ENCODE results near the gene GZMM. TPM values are rescaled to one million over a fixed set of nuclear protein-coding genes. Genes with fewer than 3 reads are reported as not detected.

The GZMM gene
- total RNA-seq, 2 experiments from 2014 or later: 42.0 to 49.0 TPM

GRCh38 chr19:524062-524674 lies 19.7 kb upstream of the GZMM start:
- no peaks in the 10 kb centered on the region for H3K36me3 Mint-ChIP-seq
- H3K4me3 Mint-ChIP-seq: no peak overlapping the region
- no peak overlapping the region for H3K27ac Mint-ChIP-seq
- peaks cover 3% of the 10 kb centered on the region for H3K4me1 Mint-ChIP-seq
- H3K27me3 Mint-ChIP-seq: peaks cover 14% of the 10 kb centered on the region
- no peak for DNase-seq
- no peaks in the 10 kb centered on the region for H3K9me3 Mint-ChIP-seq

GRCh38 chr19:525029-525428 lies 18.8 kb upstream of the GZMM start:
- no peak overlapping the region for H3K4me3 Mint-ChIP-seq
- H3K9me3 Mint-ChIP-seq: no peaks in the 10 kb centered on the region
- no peaks in the 10 kb centered on the region for H3K36me3 Mint-ChIP-seq
- no peak overlapping the region for H3K27ac Mint-ChIP-seq
- DNase-seq: no peak
- H3K27me3 Mint-ChIP-seq: peaks cover 14% of the 10 kb centered on the region
- H3K4me1 Mint-ChIP-seq: peaks cover 3% of the 10 kb centered on the region

GRCh38 chr19:525857-526419 lies 17.9 kb upstream of the GZMM start:
- Mint-ChIP-seq H3K36me3 (no peaks in the 10 kb centered on the region), H3K27ac (no peak overlapping the region), H3K9me3 (no peaks in the 10 kb centered on the region), H3K4me1 (peaks cover 3% of the 10 kb centered on the region), H3K27me3 (peaks cover 14% of the 10 kb centered on the region), H3K4me3 (no peak overlapping the region)
- DNase-seq: no peak

GRCh38 chr19:530134-531008 lies 13.5 kb upstream of the GZMM start:
- H3K27me3 Mint-ChIP-seq: peaks cover 11% of the 10 kb centered on the region
- no peaks in the 10 kb centered on the region for H3K9me3 Mint-ChIP-seq
- no peak for DNase-seq
- peak overlapping the region; percentile 85 for H3K27ac Mint-ChIP-seq
- H3K4me1 Mint-ChIP-seq: peaks cover 18% of the 10 kb centered on the region
- H3K4me3 Mint-ChIP-seq: peak overlapping the region; percentile 81
- no peaks in the 10 kb centered on the region for H3K36me3 Mint-ChIP-seq

GRCh38 chr19:531009-531752 lies 12.7 kb upstream of the GZMM start:
- H3K4me3 Mint-ChIP-seq: peak overlapping the region; percentile 81
- H3K9me3 Mint-ChIP-seq: no peaks in the 10 kb centered on the region
- peak; percentile 98 for DNase-seq
- H3K27ac Mint-ChIP-seq: peak overlapping the region; percentile 85
- H3K36me3 Mint-ChIP-seq: no peaks in the 10 kb centered on the region
- peaks cover 16% of the 10 kb centered on the region for H3K4me1 Mint-ChIP-seq
- H3K27me3 Mint-ChIP-seq: peaks cover 5% of the 10 kb centered on the region

- peaks cover 16% of the 10 kb centered on the region for H3K4me1 Mint-ChIP-seq
- no peaks in the 10 kb centered on the region for H3K36me3 Mint-ChIP-seq
- peak within 1 kb of the TSS; percentile 87 for H3K4me3 Mint-ChIP-seq
- no peak for DNase-seq
- no peaks in the 10 kb centered on the region for H3K9me3 Mint-ChIP-seq
- peak within 1 kb of the TSS; percentile 85 for H3K27ac Mint-ChIP-seq
- peaks cover under 1% of the 10 kb centered on the region for H3K27me3 Mint-ChIP-seq
Observed at GRCh38 chr19:531753-532560, 11.9 kb upstream of the GZMM start, which contains the start of gene CDC34. Gene CDC34 (plus strand): TSS chr19:531760. CDS start chr19:531932, 172 bp downstream.

- Mint-ChIP-seq H3K4me1 (peaks cover 16% of the 10 kb centered on the region), H3K27me3 (no peaks in the 10 kb centered on the region), H3K4me3 (peak overlapping the region; percentile 87), H3K27ac (peak overlapping the region; percentile 79), H3K9me3 (no peaks in the 10 kb centered on the region), H3K36me3 (no peaks in the 10 kb centered on the region)
- peak; percentile 44 for DNase-seq
Observed at GRCh38 chr19:532561-533363, 11.1 kb upstream of the GZMM start.

- no peaks in the 10 kb centered on the region for H3K36me3 Mint-ChIP-seq
- H3K27me3 Mint-ChIP-seq: no peaks in the 10 kb centered on the region
- no peak overlapping the region for H3K27ac Mint-ChIP-seq
- H3K9me3 Mint-ChIP-seq: no peaks in the 10 kb centered on the region
- DNase-seq: no peak
- peaks cover 16% of the 10 kb centered on the region for H3K4me1 Mint-ChIP-seq
- H3K4me3 Mint-ChIP-seq: peak overlapping the region; percentile 87
Observed at GRCh38 chr19:533364-534058, 10.3 kb upstream of the GZMM start.

- no peak for DNase-seq
- H3K4me1 Mint-ChIP-seq: peaks cover 16% of the 10 kb centered on the region
- no peaks in the 10 kb centered on the region for H3K9me3 Mint-ChIP-seq
- H3K27me3 Mint-ChIP-seq: no peaks in the 10 kb centered on the region
- no peak overlapping the region for H3K4me3 Mint-ChIP-seq
- no peaks in the 10 kb centered on the region for H3K36me3 Mint-ChIP-seq
- H3K27ac Mint-ChIP-seq: no peak overlapping the region
Observed at GRCh38 chr19:534088-534487, 9.8 kb upstream of the GZMM start.

- Mint-ChIP-seq H3K27ac (no peak overlapping the region), H3K4me3 (peak overlapping the region; percentile 7), H3K27me3 (no peaks in the 10 kb centered on the region), H3K36me3 (no peaks in the 10 kb centered on the region), H3K4me1 (peaks cover 16% of the 10 kb centered on the region), H3K9me3 (no peaks in the 10 kb centered on the region)
- DNase-seq: no peak
Observed at GRCh38 chr19:535017-535835, 8.6 kb upstream of the GZMM start.

- Mint-ChIP-seq H3K4me3 (no peak overlapping the region), H3K36me3 (no peaks in the 10 kb centered on the region), H3K4me1 (peaks cover 16% of the 10 kb centered on the region), H3K27me3 (no peaks in the 10 kb centered on the region), H3K27ac (no peak overlapping the region), H3K9me3 (no peaks in the 10 kb centered on the region)
- DNase-seq: no peak
Observed at GRCh38 chr19:536031-536880, 7.6 kb upstream of the GZMM start.

GRCh38 chr19:536881-537404 lies 6.9 kb upstream of the GZMM start:
- no peaks in the 10 kb centered on the region for H3K9me3 Mint-ChIP-seq
- no peaks in the 10 kb centered on the region for H3K36me3 Mint-ChIP-seq
- no peak overlapping the region for H3K4me3 Mint-ChIP-seq
- no peak overlapping the region for H3K27ac Mint-ChIP-seq
- no peak for DNase-seq
- no peaks in the 10 kb centered on the region for H3K27me3 Mint-ChIP-seq
- H3K4me1 Mint-ChIP-seq: peaks cover 16% of the 10 kb centered on the region
